ENCODE data around the gene SMARCA2. TPM values are rescaled to one million over a fixed set of nuclear protein-coding genes. Genes with fewer than 3 reads are reported as not detected.

Gene SMARCA2
- total RNA-seq, 1 donor from 2014 or later = 131 TPM

DNA sequence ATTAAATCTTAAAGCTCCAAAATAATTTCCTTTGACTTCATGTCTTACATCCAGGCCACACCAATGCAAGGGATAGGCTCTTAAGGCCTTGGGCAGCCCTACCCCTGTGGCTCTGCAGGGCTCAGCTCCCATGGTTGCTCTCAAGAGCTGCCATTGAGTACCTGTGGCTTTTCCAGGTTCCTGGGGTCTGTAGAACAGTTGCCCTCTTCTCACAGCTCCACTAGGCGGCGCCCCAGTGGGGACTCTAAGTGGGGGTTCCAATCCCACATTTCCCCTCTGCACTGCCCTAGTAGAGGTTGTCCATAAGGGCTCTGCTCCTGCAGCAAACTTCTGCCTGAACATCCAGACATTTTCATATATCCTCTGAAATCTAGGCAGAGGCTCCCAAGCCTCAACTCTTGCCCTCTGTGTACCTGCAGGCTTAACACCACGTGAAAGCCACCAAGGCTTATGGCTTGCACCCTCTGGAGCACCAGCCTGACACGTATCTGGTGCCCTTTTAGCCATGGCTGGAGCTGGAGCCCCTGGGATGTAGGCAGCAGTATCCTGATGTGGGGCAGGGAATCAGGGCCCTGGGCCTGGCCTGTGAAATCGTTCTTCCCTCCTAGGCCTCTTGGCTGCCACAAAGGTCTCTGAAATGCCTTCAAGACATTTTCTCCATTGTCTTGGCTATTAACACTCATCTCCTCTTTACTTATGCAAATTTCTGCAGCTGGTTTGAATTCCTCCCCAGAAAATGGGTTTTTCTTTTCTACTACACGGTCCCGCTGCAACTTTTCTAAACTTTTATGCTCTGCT lies 185.1 kb downstream of the SMARCA2 start:
- no peak for DNase-seq (ENCODE audit: extremely low spot score, unreplicated experiment)
- Mint-ChIP-seq H3K27me3 (no peaks in the 10 kb centered on the region), H3K4me3 (no peak overlapping the region), H3K9me3 (peaks cover 15% of the 10 kb centered on the region), H3K36me3 (peaks cover 18% of the 10 kb centered on the region), H3K27ac (no peak overlapping the region), H3K4me1 (ENCODE audit: unreplicated experiment) (no peaks in the 10 kb centered on the region)
- TF ChIP-seq, protein P1, sequence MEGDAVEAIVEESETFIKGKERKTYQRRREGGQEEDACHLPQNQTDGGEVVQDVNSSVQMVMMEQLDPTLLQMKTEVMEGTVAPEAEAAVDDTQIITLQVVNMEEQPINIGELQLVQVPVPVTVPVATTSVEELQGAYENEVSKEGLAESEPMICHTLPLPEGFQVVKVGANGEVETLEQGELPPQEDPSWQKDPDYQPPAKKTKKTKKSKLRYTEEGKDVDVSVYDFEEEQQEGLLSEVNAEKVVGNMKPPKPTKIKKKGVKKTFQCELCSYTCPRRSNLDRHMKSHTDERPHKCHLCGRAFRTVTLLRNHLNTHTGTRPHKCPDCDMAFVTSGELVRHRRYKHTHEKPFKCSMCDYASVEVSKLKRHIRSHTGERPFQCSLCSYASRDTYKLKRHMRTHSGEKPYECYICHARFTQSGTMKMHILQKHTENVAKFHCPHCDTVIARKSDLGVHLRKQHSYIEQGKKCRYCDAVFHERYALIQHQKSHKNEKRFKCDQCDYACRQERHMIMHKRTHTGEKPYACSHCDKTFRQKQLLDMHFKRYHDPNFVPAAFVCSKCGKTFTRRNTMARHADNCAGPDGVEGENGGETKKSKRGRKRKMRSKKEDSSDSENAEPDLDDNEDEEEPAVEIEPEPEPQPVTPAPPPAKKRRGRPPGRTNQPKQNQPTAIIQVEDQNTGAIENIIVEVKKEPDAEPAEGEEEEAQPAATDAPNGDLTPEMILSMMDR (conservative IDR thresholded peaks at IDR 0.05) = no peak

DNA sequence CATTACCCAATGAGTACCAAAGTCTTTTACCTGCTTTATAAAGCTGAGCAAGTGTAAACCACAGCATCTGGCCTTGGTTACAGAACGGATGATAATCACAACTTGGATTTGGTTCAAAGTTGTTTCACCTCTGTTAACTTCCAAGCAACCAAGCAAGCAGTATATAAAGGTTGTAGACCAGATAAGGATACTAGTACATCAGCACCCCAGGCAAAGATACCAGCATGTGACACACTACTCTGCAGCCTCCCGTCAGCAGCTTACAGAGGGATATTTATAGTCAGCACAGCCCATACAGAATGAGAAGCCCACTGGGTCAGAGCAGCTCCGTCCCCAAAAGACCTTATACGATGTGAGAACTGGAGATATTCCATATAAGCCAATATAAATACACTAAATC lies 193.3 kb downstream of the SMARCA2 start:
- TF ChIP-seq, protein P1 (conservative IDR thresholded peaks at IDR 0.05) = no peak
- Mint-ChIP-seq H3K4me3 (no peak overlapping the region), H3K27ac (no peak overlapping the region), H3K9me3 (peaks cover 4% of the 10 kb centered on the region), H3K36me3 (no peaks in the 10 kb centered on the region), H3K27me3 (no peaks in the 10 kb centered on the region), H3K4me1 (ENCODE audit: unreplicated experiment) (peaks cover 4% of the 10 kb centered on the region)
- DNase-seq (ENCODE audit: extremely low spot score, unreplicated experiment) = no peak

DNA sequence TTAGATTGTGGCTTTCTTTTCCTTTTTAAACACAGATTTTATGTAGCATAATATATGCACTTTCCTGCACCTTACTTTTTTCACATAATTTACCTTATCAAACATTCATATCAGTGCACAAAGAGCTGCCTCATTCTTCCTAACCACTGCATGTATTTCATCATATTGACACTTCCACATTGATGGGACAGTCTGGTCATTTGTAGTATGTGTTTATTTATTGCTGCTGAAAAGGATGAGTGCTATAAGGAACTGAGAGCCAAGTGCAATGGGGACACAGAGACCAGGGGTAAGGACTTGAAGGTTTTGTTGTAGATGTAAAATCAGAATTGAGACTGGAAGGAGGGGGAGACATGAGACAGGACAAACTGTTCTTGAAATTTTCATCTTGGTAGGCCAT lies 193.8 kb downstream of the SMARCA2 start:
- no peak overlapping the region for H3K4me3 Mint-ChIP-seq
- no peaks in the 10 kb centered on the region for H3K27me3 Mint-ChIP-seq
- no peak for DNase-seq (ENCODE audit: extremely low spot score, unreplicated experiment)
- H3K4me1 Mint-ChIP-seq (ENCODE audit: unreplicated experiment) = peaks cover 8% of the 10 kb centered on the region
- H3K36me3 Mint-ChIP-seq = no peaks in the 10 kb centered on the region
- TF ChIP-seq, protein P1 (conservative IDR thresholded peaks at IDR 0.05) = no peak
- H3K27ac Mint-ChIP-seq = no peak overlapping the region
- H3K9me3 Mint-ChIP-seq = peaks cover 4% of the 10 kb centered on the region

DNA sequence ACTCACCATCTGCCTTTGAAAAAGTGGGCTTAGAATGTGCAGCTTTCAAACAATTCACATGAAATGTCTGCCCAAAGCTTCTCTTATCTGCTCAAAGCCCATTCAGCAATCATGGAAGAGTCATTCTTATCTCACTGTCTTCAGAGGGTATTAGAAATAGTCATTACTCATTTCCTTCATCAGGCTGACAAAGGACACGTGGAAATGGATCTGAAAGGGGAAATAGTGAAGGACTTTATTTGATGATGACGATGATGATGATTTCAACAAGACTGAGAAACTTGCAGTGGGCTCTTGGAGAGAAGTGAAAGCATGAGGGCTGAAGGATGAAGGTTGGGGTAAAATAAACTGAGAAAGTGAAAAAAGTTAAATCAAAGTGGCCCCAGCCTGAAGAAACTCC lies 194.3 kb downstream of the SMARCA2 start:
- H3K27ac Mint-ChIP-seq = no peak overlapping the region
- H3K36me3 Mint-ChIP-seq = no peaks in the 10 kb centered on the region
- peaks cover 12% of the 10 kb centered on the region for H3K4me1 Mint-ChIP-seq (ENCODE audit: unreplicated experiment)
- no peak overlapping the region for H3K4me3 Mint-ChIP-seq
- TF ChIP-seq, protein P1 (conservative IDR thresholded peaks at IDR 0.05) = no peak
- no peaks in the 10 kb centered on the region for H3K27me3 Mint-ChIP-seq
- peaks cover 4% of the 10 kb centered on the region for H3K9me3 Mint-ChIP-seq
- no peak for DNase-seq (ENCODE audit: extremely low spot score, unreplicated experiment)

DNA sequence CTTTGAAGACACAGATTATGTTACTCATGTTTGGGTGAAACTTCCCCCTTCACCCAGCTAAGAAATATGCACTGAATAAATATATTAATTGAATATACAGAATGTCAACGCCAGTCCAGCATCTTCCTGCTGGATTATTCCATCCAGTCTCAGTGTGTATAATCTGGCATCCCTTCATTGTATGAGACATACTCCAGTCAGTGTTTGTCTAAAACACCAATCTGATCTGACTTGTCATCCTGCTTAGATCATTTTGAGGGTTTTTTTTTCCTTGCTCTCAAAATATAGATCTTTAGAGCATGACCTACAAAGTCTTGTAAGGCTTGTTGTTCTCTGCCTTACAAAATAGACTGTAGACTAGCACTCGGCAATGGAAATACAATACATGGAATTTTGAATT lies 195.1 kb downstream of the SMARCA2 start:
- Mint-ChIP-seq H3K9me3 (peaks cover 4% of the 10 kb centered on the region), H3K4me3 (no peak overlapping the region), H3K36me3 (no peaks in the 10 kb centered on the region), H3K27ac (no peak overlapping the region), H3K4me1 (ENCODE audit: unreplicated experiment) (peaks cover 12% of the 10 kb centered on the region), H3K27me3 (no peaks in the 10 kb centered on the region)
- TF ChIP-seq, protein P1 (conservative IDR thresholded peaks at IDR 0.05) = no peak
- DNase-seq (ENCODE audit: extremely low spot score, unreplicated experiment) = no peak
